WTC11 (cell line): ENCODE measurements around the gene S100A8. TPM values are rescaled to one million over a fixed set of nuclear protein-coding genes. Genes with fewer than 3 reads are reported as not detected.

Source experiments
- ATAC-seq: fragments of 200-7000 bp; cut with Tn5 transposase; 2 replicates; pipeline ENCODE4 v1.10.0; 2021; ENCODE audit warnings: mild to moderate bottlenecking, moderate library complexity
- CTCF ChIA-PET: fragments of 300-600 bp; sonication (Branson Sonifier 250); formaldehyde crosslinking; loops from one replicate; lab custom pipeline; 2021; ENCODE audit warnings: antibody characterized with exemption; lab: Charles Lee
- POLR2A ChIA-PET: fragments of 350-600 bp; sonication (Branson Sonifier 250); formaldehyde crosslinking; loops from one replicate; lab custom pipeline; 2021; ENCODE audit warnings: antibody characterized with exemption; lab: Charles Lee
- DNase-seq: peaks from one replicate; pipeline ENCODE4 v3.0.0; 2021; ENCODE audit warnings: low spot score
- H3K27ac Mint-ChIP-seq: 2 replicates; pipeline ENCODE4 v1.8.0; 2021; ENCODE audit warnings: mixed read lengths
- H3K27me3 Mint-ChIP-seq: 2 replicates; pipeline ENCODE4 v1.8.0; 2021; ENCODE audit warnings: low read depth, mild to moderate bottlenecking, moderate library complexity, mixed read lengths
- H3K36me3 Mint-ChIP-seq: 2 replicates; pipeline ENCODE4 v1.8.0; 2021; ENCODE audit warnings: mixed read lengths
- H3K4me1 Mint-ChIP-seq: 2 replicates; pipeline ENCODE4 v1.8.0; 2022; ENCODE audit warnings: mixed read lengths
- H3K4me3 Mint-ChIP-seq: 2 replicates; pipeline ENCODE4 v1.8.0; 2021; ENCODE audit warnings: mild to moderate bottlenecking, moderate library complexity, mixed read lengths
- H3K9me3 Mint-ChIP-seq: 2 replicates; pipeline ENCODE4 v1.8.0; 2021; ENCODE audit warnings: mixed read lengths
- ATF2 ChIP-seq: sonication (generic); formaldehyde crosslinking; IDR thresholded peaks from 2 replicates; pipeline ENCODE4 v1.8.1; 2022; ENCODE audit warnings: low read depth, missing genetic modification reagents, borderline replicate concordance
- CTCF ChIP-seq: fragments of 200-600 bp; IDR thresholded peaks from 2 replicates; pipeline ENCODE4 v1.8.0; 2022; ENCODE audit warnings: antibody characterized with exemption
- FOXK1 ChIP-seq: sonication (generic); formaldehyde crosslinking; IDR thresholded peaks from 2 replicates; pipeline ENCODE4 v1.8.0; 2022; ENCODE audit warnings: mild to moderate bottlenecking, moderate library complexity, missing genetic modification reagents
- FOXP1 ChIP-seq: sonication (generic); formaldehyde crosslinking; IDR thresholded peaks from 2 replicates; pipeline ENCODE4 v1.8.0; 2022; ENCODE audit warnings: missing genetic modification reagents, mild to moderate bottlenecking, moderate library complexity, borderline replicate concordance
- NFE2L1 ChIP-seq: sonication (generic); formaldehyde crosslinking; IDR thresholded peaks from 2 replicates; pipeline ENCODE4 v1.8.1; 2023; ENCODE audit warnings: missing genetic modification reagents
- NR1H2 ChIP-seq: sonication (generic); formaldehyde crosslinking; IDR thresholded peaks from 2 replicates; pipeline ENCODE4 v1.9.0; 2021; ENCODE audit warnings: mild to moderate bottlenecking, moderate library complexity, missing genetic modification reagents
- NR2C2 ChIP-seq: sonication (generic); formaldehyde crosslinking; IDR thresholded peaks from 2 replicates; pipeline ENCODE4 v1.8.0; 2022; ENCODE audit warnings: mild to moderate bottlenecking, missing genetic modification reagents
- OVOL2 ChIP-seq: fragments of 250-450 bp; sonication (Bioruptor Pico); IDR thresholded peaks from 2 replicates; pipeline ENCODE4 v1.9.0; 2021; ENCODE audit warnings: mild to moderate bottlenecking, borderline replicate concordance
- RORB ChIP-seq: fragments of 250-450 bp; sonication (Bioruptor Pico); IDR thresholded peaks from 2 replicates; pipeline ENCODE4 v1.9.0; 2021; ENCODE audit warnings: mild to moderate bottlenecking
- TP53 ChIP-seq: sonication (generic); formaldehyde crosslinking; IDR thresholded peaks from 2 replicates; pipeline ENCODE4 v1.8.1; 2023; ENCODE audit warnings: mild to moderate bottlenecking, missing genetic modification reagents
- ZBTB43 ChIP-seq: sonication (generic); formaldehyde crosslinking; IDR thresholded peaks from 2 replicates; pipeline ENCODE4 v1.8.1; 2023; ENCODE audit warnings: mild to moderate bottlenecking, missing genetic modification reagents
- ZNF396 ChIP-seq: fragments of 250-450 bp; sonication (Bioruptor Pico); IDR thresholded peaks from 2 replicates; pipeline ENCODE4 v1.8.0; 2021; ENCODE audit warnings: mild to moderate bottlenecking, moderate library complexity, borderline replicate concordance
- ZNF416 ChIP-seq: fragments of 250-450 bp; sonication (Bioruptor Pico); IDR thresholded peaks from 2 replicates; pipeline ENCODE4 v1.9.0; 2021; ENCODE audit warnings: mild to moderate bottlenecking, inconsistent platforms
- ZNF512 ChIP-seq: sonication (generic); formaldehyde crosslinking; IDR thresholded peaks from 2 replicates; pipeline ENCODE4 v1.8.1; 2022; ENCODE audit warnings: missing genetic modification reagents, borderline replicate concordance
- total RNA-seq: library from RNA; stranded (reverse); gene quantifications from 3 replicates; pipeline ENCODE4 v1.2.3, GENCODE V29; 2021
- TF ChIP-seq, protein P1 (sequence below): fragments of 250-450 bp; sonication (Bioruptor Pico); IDR thresholded peaks from 2 replicates; pipeline ENCODE4 v1.9.0; 2021; ENCODE audit warnings: mild to moderate bottlenecking
- TF ChIP-seq, protein P2 (sequence below): fragments of 250-450 bp; sonication (Bioruptor Pico); IDR thresholded peaks from 2 replicates; pipeline ENCODE4 v1.9.0; 2021; ENCODE audit warnings: mild to moderate bottlenecking
- TF ChIP-seq, protein P3 (sequence below): sonication (generic); formaldehyde crosslinking; IDR thresholded peaks from 2 replicates; pipeline ENCODE4 v1.8.1; 2023; ENCODE audit warnings: mild to moderate bottlenecking, missing genetic modification reagents, moderate library complexity
- TF ChIP-seq, protein P4 (sequence below): sonication (generic); formaldehyde crosslinking; IDR thresholded peaks from 2 replicates; pipeline ENCODE4 v1.8.0; 2022; ENCODE audit warnings: mild to moderate bottlenecking, missing genetic modification reagents

Gene S100A8
- total RNA-seq, 1 experiment from 2014 or later: not detected

- H3K4me3 Mint-ChIP-seq: no peak overlapping the region
- no peak for TF ChIP-seq RORB (CRISPR knock-in tag)
- TF ChIP-seq ZBTB43: no peak
- TF ChIP-seq TP53: no peak
- no peak for TF ChIP-seq ZNF416 (CRISPR knock-in tag)
- TF ChIP-seq ZNF396 (CRISPR knock-in tag): no peak
- ChIA-PET POLR2A (no interaction called here), CTCF (interaction anchor here (0.8 to 2.1 kb wide), 2 partner anchors 42 to 97 kb away, joined by 3 to 10 read pairs; no protein-coding TSS in a partner anchor)
- H3K36me3 Mint-ChIP-seq: no peaks in the 10 kb centered on the region
- peaks cover 2% of the 10 kb centered on the region; the same call in 1 of the 2 replicates for H3K27me3 Mint-ChIP-seq
- no peaks in the 10 kb centered on the region for H3K9me3 Mint-ChIP-seq
- H3K27ac Mint-ChIP-seq: no peak overlapping the region
- ATAC-seq (no peak), DNase-seq (no peak)
- peaks cover 6% of the 10 kb centered on the region for H3K4me1 Mint-ChIP-seq
Measured at GRCh38 chr1:153397051-153397923, 6.4 kb upstream of the S100A8 start.

GRCh38 chr1:153396461-153396860 lies 5.6 kb upstream of the S100A8 start:
- no peak for ATAC-seq
- POLR2A ChIA-PET: no interaction called here
- H3K36me3 Mint-ChIP-seq: no peaks in the 10 kb centered on the region
- no peak overlapping the region for H3K4me3 Mint-ChIP-seq
- H3K9me3 Mint-ChIP-seq: no peaks in the 10 kb centered on the region
- no peak overlapping the region for H3K27ac Mint-ChIP-seq
- TF ChIP-seq ZNF512 (CRISPR knock-in tag) (no peak), ZNF416 (CRISPR knock-in tag) (no peak), FOXP1 (CRISPR knock-in tag) (no peak), FOXK1 (CRISPR knock-in tag) (no peak), NFE2L1 (CRISPR knock-in tag) (no peak), CTCF (no peak), NR1H2 (CRISPR knock-in tag) (no peak), OVOL2 (CRISPR knock-in tag) (no peak), RORB (CRISPR knock-in tag) (no peak), NR2C2 (CRISPR knock-in tag) (no peak), ATF2 (CRISPR knock-in tag) (no peak)
- TF ChIP-seq, protein P1, sequence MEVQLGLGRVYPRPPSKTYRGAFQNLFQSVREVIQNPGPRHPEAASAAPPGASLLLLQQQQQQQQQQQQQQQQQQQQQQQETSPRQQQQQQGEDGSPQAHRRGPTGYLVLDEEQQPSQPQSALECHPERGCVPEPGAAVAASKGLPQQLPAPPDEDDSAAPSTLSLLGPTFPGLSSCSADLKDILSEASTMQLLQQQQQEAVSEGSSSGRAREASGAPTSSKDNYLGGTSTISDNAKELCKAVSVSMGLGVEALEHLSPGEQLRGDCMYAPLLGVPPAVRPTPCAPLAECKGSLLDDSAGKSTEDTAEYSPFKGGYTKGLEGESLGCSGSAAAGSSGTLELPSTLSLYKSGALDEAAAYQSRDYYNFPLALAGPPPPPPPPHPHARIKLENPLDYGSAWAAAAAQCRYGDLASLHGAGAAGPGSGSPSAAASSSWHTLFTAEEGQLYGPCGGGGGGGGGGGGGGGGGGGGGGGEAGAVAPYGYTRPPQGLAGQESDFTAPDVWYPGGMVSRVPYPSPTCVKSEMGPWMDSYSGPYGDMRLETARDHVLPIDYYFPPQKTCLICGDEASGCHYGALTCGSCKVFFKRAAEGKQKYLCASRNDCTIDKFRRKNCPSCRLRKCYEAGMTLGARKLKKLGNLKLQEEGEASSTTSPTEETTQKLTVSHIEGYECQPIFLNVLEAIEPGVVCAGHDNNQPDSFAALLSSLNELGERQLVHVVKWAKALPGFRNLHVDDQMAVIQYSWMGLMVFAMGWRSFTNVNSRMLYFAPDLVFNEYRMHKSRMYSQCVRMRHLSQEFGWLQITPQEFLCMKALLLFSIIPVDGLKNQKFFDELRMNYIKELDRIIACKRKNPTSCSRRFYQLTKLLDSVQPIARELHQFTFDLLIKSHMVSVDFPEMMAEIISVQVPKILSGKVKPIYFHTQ: no peak
- TF ChIP-seq, protein P2, sequence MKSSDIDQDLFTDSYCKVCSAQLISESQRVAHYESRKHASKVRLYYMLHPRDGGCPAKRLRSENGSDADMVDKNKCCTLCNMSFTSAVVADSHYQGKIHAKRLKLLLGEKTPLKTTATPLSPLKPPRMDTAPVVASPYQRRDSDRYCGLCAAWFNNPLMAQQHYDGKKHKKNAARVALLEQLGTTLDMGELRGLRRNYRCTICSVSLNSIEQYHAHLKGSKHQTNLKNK (CRISPR knock-in tag): no peak
- TF ChIP-seq, protein P3, sequence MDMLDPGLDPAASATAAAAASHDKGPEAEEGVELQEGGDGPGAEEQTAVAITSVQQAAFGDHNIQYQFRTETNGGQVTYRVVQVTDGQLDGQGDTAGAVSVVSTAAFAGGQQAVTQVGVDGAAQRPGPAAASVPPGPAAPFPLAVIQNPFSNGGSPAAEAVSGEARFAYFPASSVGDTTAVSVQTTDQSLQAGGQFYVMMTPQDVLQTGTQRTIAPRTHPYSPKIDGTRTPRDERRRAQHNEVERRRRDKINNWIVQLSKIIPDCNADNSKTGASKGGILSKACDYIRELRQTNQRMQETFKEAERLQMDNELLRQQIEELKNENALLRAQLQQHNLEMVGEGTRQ (CRISPR knock-in tag): no peak
- TF ChIP-seq, protein P4, sequence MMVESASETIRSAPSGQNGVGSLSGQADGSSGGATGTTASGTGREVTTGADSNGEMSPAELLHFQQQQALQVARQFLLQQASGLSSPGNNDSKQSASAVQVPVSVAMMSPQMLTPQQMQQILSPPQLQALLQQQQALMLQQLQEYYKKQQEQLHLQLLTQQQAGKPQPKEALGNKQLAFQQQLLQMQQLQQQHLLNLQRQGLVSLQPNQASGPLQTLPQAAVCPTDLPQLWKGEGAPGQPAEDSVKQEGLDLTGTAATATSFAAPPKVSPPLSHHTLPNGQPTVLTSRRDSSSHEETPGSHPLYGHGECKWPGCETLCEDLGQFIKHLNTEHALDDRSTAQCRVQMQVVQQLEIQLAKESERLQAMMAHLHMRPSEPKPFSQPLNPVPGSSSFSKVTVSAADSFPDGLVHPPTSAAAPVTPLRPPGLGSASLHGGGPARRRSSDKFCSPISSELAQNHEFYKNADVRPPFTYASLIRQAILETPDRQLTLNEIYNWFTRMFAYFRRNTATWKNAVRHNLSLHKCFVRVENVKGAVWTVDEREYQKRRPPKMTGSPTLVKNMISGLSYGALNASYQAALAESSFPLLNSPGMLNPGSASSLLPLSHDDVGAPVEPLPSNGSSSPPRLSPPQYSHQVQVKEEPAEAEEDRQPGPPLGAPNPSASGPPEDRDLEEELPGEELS (CRISPR knock-in tag): no peak
- TF ChIP-seq, all 79 proteins: peak for 0
- CTCF ChIA-PET: interaction anchor here (0.7 to 2.1 kb wide), 4 partner anchors 41 to 98 kb away, joined by 3 to 10 read pairs (median 3); partner anchors contain the start of gene PGLYRP4
- H3K4me1 Mint-ChIP-seq: no peaks in the 10 kb centered on the region; the same call in 1 of the 2 replicates
- peaks cover 2% of the 10 kb centered on the region for H3K27me3 Mint-ChIP-seq
- DNase-seq: no peak
